AG04450 (cell line): ENCODE measurements around the gene TP53INP2. TPM values are rescaled to one million over a fixed set of nuclear protein-coding genes. Genes with fewer than 3 reads are reported as not detected.
"Not testable (repeated sequence)": the region's sequence is repeated elsewhere in the genome, so short reads cannot be mapped to it uniquely, and the experiment has no call there.

Experiments used
- CTCF ChIA-PET: fragments of 300-600, 350-600 bp; formaldehyde crosslinking; extraction: SDS; loops from one replicate; lab custom pipeline; 2022; ENCODE audit warnings: antibody characterized with exemption, inconsistent platforms; lab: Charles Lee
- POLR2A ChIA-PET: fragments of 350-600 bp; formaldehyde crosslinking; extraction: SDS; loops from one replicate; lab custom pipeline; 2021; ENCODE audit warnings: antibody characterized with exemption, inconsistent platforms; lab: Yijun Ruan, JAX
- DNase-seq: peaks from one replicate; pipeline ENCODE4 v3.0.0-alpha.2; 2011; ENCODE audit warnings: low read depth, low spot score
- H3K27ac ChIP-seq: one replicate; pipeline ENCODE4 v1.5.1; 2012; ENCODE audit warnings: low read depth, low read length, control low read depth
- H3K27me3 ChIP-seq: one replicate; pipeline ENCODE4 v1.6.0; 2012; ENCODE audit warnings: low read length; ENCODE audit not compliant: control insufficient read depth, insufficient read depth
- H3K4me3 ChIP-seq: 2 replicates; pipeline ENCODE4 v1.5.1; 2011; ENCODE audit warnings: mild to moderate bottlenecking, low read depth, low read length, control low read depth
- H3K9me3 ChIP-seq: 2 replicates; pipeline ENCODE4 v1.5.1; 2012; ENCODE audit warnings: low read length; ENCODE audit not compliant: control insufficient read depth, insufficient read depth
- CTCF ChIP-seq: IDR thresholded peaks from 2 replicates; pipeline ENCODE4 v1.5.1; 2011; ENCODE audit warnings: low read depth, low read length, control low read depth, inconsistent platforms
- polyA minus RNA-seq: library from RNA; depleted of rRNA, polyadenylated mRNA; stranded (reverse); fragments of >200 nt; gene quantifications from 2 replicates; pipeline ENCODE4 v1.2.3, GENCODE V29; 2011; rRNA and poly(A)+ RNA removed
- polyA plus RNA-seq: library from polyadenylated mRNA; depleted of rRNA; stranded (reverse); fragments of >200 nt; gene quantifications from 2 replicates; pipeline ENCODE4 v1.2.3, GENCODE V29; 2011; rRNA removed

Gene TP53INP2
- polyA plus RNA-seq (5.9 and 8.6 TPM in 2 replicates), polyA minus RNA-seq (8.9 and 10.2 TPM in 2 replicates)

- H3K9me3 ChIP-seq = no peaks in the 10 kb centered on the region
- peak within 1 kb of the TSS; percentile 86 for H3K4me3 ChIP-seq
- CTCF ChIA-PET = interaction anchor here (0.6 to 4.1 kb wide), 4 partner anchors 125 to 392 kb away, joined by 3 to 10 read pairs (median 4); no protein-coding TSS in a partner anchor
- H3K27me3 ChIP-seq = peaks cover 2% of the 10 kb centered on the region
- DNase-seq = peak; percentile 74
- no peak for TF ChIP-seq CTCF
- POLR2A ChIA-PET = interaction anchor here (0.8 to 1.9 kb wide), 4 partner anchors 9 to 146 kb away, joined by 3 to 7 read pairs (median 4); partner anchors contain the start of gene MAP1LC3A
- peak within 1 kb of the TSS; percentile 73 for H3K27ac ChIP-seq
Observed at GRCh38 chr20:34704177-34705007, at the start of gene TP53INP2. TP53INP2 (plus strand) TSS chr20:34704344; CDS start chr20:34708740, 4,396 bp downstream.

GRCh38 chr20:34658654-34659053 is 45.5 kb upstream of the TP53INP2 start:
- H3K4me3 ChIP-seq, CTCF ChIA-PET, H3K27ac ChIP-seq, POLR2A ChIA-PET, H3K27me3 ChIP-seq, H3K9me3 ChIP-seq, DNase-seq: not testable (repeated sequence)

GRCh38 chr20:34661811-34662210 is 42.3 kb upstream of the TP53INP2 start:
- H3K9me3 ChIP-seq, POLR2A ChIA-PET, DNase-seq, H3K27ac ChIP-seq, CTCF ChIA-PET, H3K4me3 ChIP-seq, H3K27me3 ChIP-seq: not testable (repeated sequence)

- CTCF ChIA-PET = no interaction called here
- Histone ChIP-seq H3K27me3 (no peaks in the 10 kb centered on the region), H3K27ac (no peak overlapping the region), H3K9me3 (no peaks in the 10 kb centered on the region), H3K4me3 (no peak overlapping the region)
- TF ChIP-seq CTCF = no peak
- DNase-seq = no peak
- POLR2A ChIA-PET = no interaction called here
Observed at GRCh38 chr20:34663213-34663943, 40.8 kb upstream of the TP53INP2 start.

- DNase-seq, H3K27ac ChIP-seq, POLR2A ChIA-PET, H3K9me3 ChIP-seq, H3K4me3 ChIP-seq, H3K27me3 ChIP-seq: not testable (repeated sequence)
- CTCF ChIA-PET = interaction anchor here (1.1 kb wide), 1 partner anchor 105 kb away, joined by 3 read pairs; no protein-coding TSS in a partner anchor
Observed at GRCh38 chr20:34664751-34665150, 39.4 kb upstream of the TP53INP2 start.

- Histone ChIP-seq H3K27ac (no peak overlapping the region), H3K27me3 (no peaks in the 10 kb centered on the region), H3K9me3 (no peaks in the 10 kb centered on the region), H3K4me3 (no peak overlapping the region)
- CTCF ChIA-PET = no interaction called here
- POLR2A ChIA-PET = interaction anchor here (0.7 kb wide), 1 partner anchor 12 kb away, joined by 9 read pairs; no protein-coding TSS in a partner anchor
- DNase-seq = no peak
- TF ChIP-seq CTCF = no peak
Observed at GRCh38 chr20:34669094-34669493, 35.0 kb upstream of the TP53INP2 start.
